K562 (cell line): ENCODE data around the gene CCDC28B. TPM values are rescaled to one million over a fixed set of nuclear protein-coding genes. Genes with fewer than 3 reads are reported as not detected.

Experiments
- ARNT ChIP-seq, 2 experiments: fragments of 450-650 bp; IDR thresholded peaks; 2 replicates each; pipeline ENCODE4 v1.6.1; 2016; ENCODE audit warnings: mild to moderate bottlenecking in 1 of 2
- BHLHE40 ChIP-seq: IDR thresholded peaks from 2 replicates; pipeline ENCODE4 v1.6.1; 2011; ENCODE audit warnings: low read length, improper control_type of control experiment
- CEBPG ChIP-seq, 3 experiments: fragments of 200-800 bp in 1 of 3; sonication (Bioruptor generic) in 1 of 3; sonication (generic) in 1 of 3; formaldehyde crosslinking in 1 of 3; IDR thresholded peaks in 2 of 3; conservative IDR thresholded peaks in 1 of 3; 2 replicates each; pipeline versions ENCODE4 v1.6.1 to v1.8.0; 2016 to 2022; ENCODE audit warnings: missing compliant biosample characterization in 2 of 3, missing genetic modification characterization in 2 of 3, mild to moderate bottlenecking in 1 of 3, missing genetic modification reagents in 1 of 3
- E2F1 ChIP-seq: sonication (generic); formaldehyde crosslinking; IDR thresholded peaks from 2 replicates; pipeline ENCODE4 v1.8.1; 2023; ENCODE audit warnings: mild to moderate bottlenecking, missing genetic modification reagents, moderate library complexity
- EGR1 ChIP-seq: fragments of 450-650 bp; conservative IDR thresholded peaks from 2 replicates; pipeline ENCODE4 v1.6.1; 2017; ENCODE audit warnings: mild to moderate bottlenecking
- GATAD2A ChIP-seq: fragments of 450-650 bp; IDR thresholded peaks from 2 replicates; pipeline ENCODE4 v1.6.1; 2017
- HNRNPK ChIP-seq: fragments of 200-400 bp; formaldehyde crosslinking; IDR thresholded peaks from one replicate; pipeline ENCODE4 v1.6.1; 2018; ENCODE audit warnings: mild to moderate bottlenecking, low read depth, low read length; ENCODE audit not compliant: poor library complexity, severe bottlenecking
- IFI16 ChIP-seq: fragments of 250-450 bp; sonication (Bioruptor Pico); IDR thresholded peaks from 2 replicates; pipeline ENCODE4 v2.1.2; 2022; ENCODE audit warnings: mild to moderate bottlenecking, inconsistent platforms
- ILF3 ChIP-seq: fragments of 450-650 bp; IDR thresholded peaks from 2 replicates; pipeline ENCODE4 v1.6.1; 2018; ENCODE audit warnings: antibody characterized with exemption, mild to moderate bottlenecking, moderate library complexity, borderline replicate concordance
- IRF9 ChIP-seq: fragments of 450-650 bp; IDR thresholded peaks from 2 replicates; pipeline ENCODE4 v1.6.1; 2016; ENCODE audit warnings: missing biosample characterization, missing genetic modification characterization
- MTA3 ChIP-seq: fragments of 450-650 bp; formaldehyde crosslinking; IDR thresholded peaks from 2 replicates; pipeline ENCODE4 v1.6.1; 2017; ENCODE audit warnings: mild to moderate bottlenecking, borderline replicate concordance
- NFIX ChIP-seq: fragments of 250-450 bp; sonication (Bioruptor Pico); IDR thresholded peaks from 2 replicates; pipeline ENCODE4 v1.4.0; 2020; ENCODE audit warnings: low read depth, mild to moderate bottlenecking, moderate library complexity
- RBM39 ChIP-seq: fragments of 200-400 bp; formaldehyde crosslinking; optimal IDR thresholded peaks from 2 replicates; pipeline ENCODE3; 2018; ENCODE audit warnings: low read depth, low read length
- RFX1 ChIP-seq: fragments of 450-650 bp; IDR thresholded peaks from 2 replicates; pipeline ENCODE4 v1.6.1; 2016; ENCODE audit warnings: mild to moderate bottlenecking, moderate library complexity
- SREBF1 ChIP-seq: fragments of 150-350 bp; IDR thresholded peaks from 2 replicates; pipeline ENCODE4 v1.6.1; 2014; ENCODE audit warnings: antibody characterized with exemption, low read depth, low read length, borderline replicate concordance
- SUPT5H ChIP-seq: fragments of 450-650 bp; IDR thresholded peaks from 2 replicates; pipeline ENCODE4 v1.6.1; 2016
- TCFL5 ChIP-seq: fragments of 250-450 bp; sonication (Bioruptor Pico); conservative IDR thresholded peaks from 2 replicates; pipeline ENCODE4 v1.6.1; 2021; ENCODE audit warnings: mild to moderate bottlenecking, moderate library complexity, matching md5 sums
- TFAP4 ChIP-seq: sonication (generic); formaldehyde crosslinking; IDR thresholded peaks from 2 replicates; pipeline ENCODE4 v1.8.0; 2022; ENCODE audit warnings: missing genetic modification reagents, mild to moderate bottlenecking, moderate library complexity, borderline replicate concordance
- ZFPM2 ChIP-seq: fragments of 250-450 bp; sonication (Bioruptor Pico); IDR thresholded peaks from 2 replicates; pipeline ENCODE4 v1.5.1; 2022; ENCODE audit warnings: mild to moderate bottlenecking
- ZNF584 ChIP-seq: fragments of 200-800 bp; sonication (Bioruptor generic); IDR thresholded peaks from 2 replicates; pipeline ENCODE4 v1.6.1; 2016; ENCODE audit warnings: low read depth, mild to moderate bottlenecking, missing genetic modification characterization, missing compliant biosample characterization
- ZNF695 ChIP-seq: fragments of 450-650 bp; formaldehyde crosslinking; IDR thresholded peaks from 2 replicates; pipeline ENCODE4 v1.4.0; 2020; ENCODE audit warnings: mild to moderate bottlenecking, moderate library complexity
- ZNF717 ChIP-seq: fragments of 250-450 bp; sonication (Bioruptor Pico); IDR thresholded peaks from 2 replicates; pipeline ENCODE4 v1.5.0; 2021
- polyA plus RNA-seq, 8 experiments: library from polyadenylated mRNA; depleted of rRNA in 4 of 8; stranded (reverse) in 5 of 8; unstranded in 3 of 8; fragments of >200 nt; fragmentation: Nextera tagmentation in 2 of 8; fragmentation: Illumina TruSeq in 1 of 8; extraction: Ambion mirVana in 2 of 8; extraction: Trizol in 1 of 8; gene quantifications; 2 replicates each; pipeline versions ENCODE4 v1.2.1 to v1.2.3, GENCODE V29; 2011 to 2014; ENCODE audit warnings: inconsistent platforms in 1 of 8, missing spikeins in 1 of 8
- total RNA-seq, 7 experiments: library from RNA; depleted of rRNA in 6 of 7; stranded (reverse); fragments of >200 nt in 6 of 7; fragmentation: Illumina TruSeq in 2 of 7; extraction: Trizol in 2 of 7; gene quantifications; 2 replicates each; pipeline versions ENCODE4 v1.2.1 to v1.2.3, GENCODE V29; 2011 to 2021; ENCODE audit warnings: low replicate concordance in 1 of 7

The CCDC28B gene
- total and polyA plus RNA-seq, 9 of the 15 experiments (the other 6 are each of a cell fraction or from before 2014, with no cell fraction given), result 5.7 to 54.5 (median 31.7) TPM

- TF ChIP-seq IRF9 (tag) (0 out of 2 replicates have a peak, but pooled peaks have one; percentile 4), GATAD2A (peak; percentile 95), ZNF695 (CRISPR knock-in tag) (no peak), ZNF717 (CRISPR knock-in tag) (no peak), BHLHE40 (peak; percentile 72), NFIX (CRISPR knock-in tag) (peak; percentile 31; the same call in 1 of the 2 replicates), ILF3 (peak; percentile 48; the same call in 1 of the 2 replicates), RFX1 (no peak), CEBPG (CRISPR knock-in tag; IDR thresholded peaks at IDR 0.05) (no peak), CEBPG (tag; conservative IDR thresholded peaks at IDR 0.05 in 1 of 2, IDR thresholded peaks at IDR 0.05 in 1 of 2) (no peak), SREBF1 (no peak), ZNF584 (peak; percentile 95), ZFPM2 (no peak; the same call in none of the 2 replicates), ARNT (IDR thresholded peaks at IDR 0.05) (no peak), RBM39 (peak; percentile 14), EGR1 (peak; percentile 97), E2F1 (peak; percentile 82), TCFL5 (CRISPR knock-in tag) (no peak), MTA3 (peak; percentile 94), HNRNPK (no peak), TFAP4 (peak; percentile 91), SUPT5H (peak; percentile 97), IFI16 (CRISPR knock-in tag) (no peak)
Observed at GRCh38 chr1:32179443-32180185, 20.8 kb upstream of the CCDC28B start, which contains the start of gene TXLNA (continued).
